GM21423 (cell line): Measurements from ENCODE around the gene MAP2K5.

Source experiments
- ATAC-seq: cut with Tn5 transposase; IDR thresholded peaks from one replicate; pipeline ENCODE4 v1.9.1; 2021; ENCODE audit warnings: mild to moderate bottlenecking, moderate library complexity; ENCODE audit not compliant: unreplicated experiment

Gene MAP2K5

DNA sequence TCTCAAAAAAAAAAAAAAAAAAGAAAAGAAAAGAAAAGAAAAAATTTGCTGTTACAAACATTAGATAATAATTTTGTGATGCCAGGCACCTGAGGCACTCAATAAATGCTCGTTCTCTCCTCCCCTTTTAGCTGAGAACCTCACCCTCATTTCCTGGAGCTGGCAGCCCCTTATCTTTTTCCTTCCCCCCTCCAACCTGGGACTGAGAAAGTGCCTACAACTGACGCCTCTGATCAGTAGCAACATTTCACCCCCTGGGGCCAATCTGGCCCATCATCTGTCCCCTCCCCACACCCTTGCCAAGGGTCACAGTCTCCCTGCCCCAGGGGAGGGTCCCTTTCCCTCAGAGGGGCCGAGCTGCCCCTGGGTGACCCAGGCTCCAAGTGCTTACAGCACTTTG, 309.9 kb downstream of the MAP2K5 start:
- ATAC-seq: no peak

- no peak for ATAC-seq
Measured at GRCh38 chr15:67853454-67853853, 311.0 kb downstream of the MAP2K5 start.

GRCh38 chr15:67854358-67854757, 311.9 kb downstream of the MAP2K5 start:
- ATAC-seq: no peak

GRCh38 chr15:67855842-67856241, 313.3 kb downstream of the MAP2K5 start:
- no peak for ATAC-seq
